BLaER1 (cell line): ENCODE data around the gene SLC12A3.

ENCODE experiments used
- H3K27ac ChIP-seq: shearing (Covaris generic); formaldehyde crosslinking; 2 replicates; pipeline ENCODE4 v1.8.1; 2022
- H3K27me3 ChIP-seq: shearing (Covaris generic); formaldehyde crosslinking; 2 replicates; pipeline ENCODE4 v1.8.1; 2022
- H3K36me3 ChIP-seq: shearing (Covaris generic); formaldehyde crosslinking; 2 replicates; pipeline ENCODE4 v1.8.1; 2022
- H3K4me1 ChIP-seq: shearing (Covaris generic); formaldehyde crosslinking; 2 replicates; pipeline ENCODE4 v1.8.1; 2022
- H3K4me2 ChIP-seq: shearing (Covaris generic); formaldehyde crosslinking; 2 replicates; pipeline ENCODE4 v1.8.1; 2022
- H3K4me3 ChIP-seq: shearing (Covaris generic); formaldehyde crosslinking; 2 replicates; pipeline ENCODE4 v1.8.1; 2022
- H3K9ac ChIP-seq: shearing (Covaris generic); formaldehyde crosslinking; 2 replicates; pipeline ENCODE4 v1.8.1; 2022
- H3K9me3 ChIP-seq: shearing (Covaris generic); formaldehyde crosslinking; 2 replicates; pipeline ENCODE4 v1.8.1; 2022
- H4K20me1 ChIP-seq: shearing (Covaris generic); formaldehyde crosslinking; 2 replicates; pipeline ENCODE4 v1.8.1; 2022
- Cebpa-rat ChIP-seq: shearing (Covaris generic); IDR thresholded peaks from 2 replicates; pipeline ENCODE4 v1.8.1; 2022

SLC12A3 gene

DNA sequence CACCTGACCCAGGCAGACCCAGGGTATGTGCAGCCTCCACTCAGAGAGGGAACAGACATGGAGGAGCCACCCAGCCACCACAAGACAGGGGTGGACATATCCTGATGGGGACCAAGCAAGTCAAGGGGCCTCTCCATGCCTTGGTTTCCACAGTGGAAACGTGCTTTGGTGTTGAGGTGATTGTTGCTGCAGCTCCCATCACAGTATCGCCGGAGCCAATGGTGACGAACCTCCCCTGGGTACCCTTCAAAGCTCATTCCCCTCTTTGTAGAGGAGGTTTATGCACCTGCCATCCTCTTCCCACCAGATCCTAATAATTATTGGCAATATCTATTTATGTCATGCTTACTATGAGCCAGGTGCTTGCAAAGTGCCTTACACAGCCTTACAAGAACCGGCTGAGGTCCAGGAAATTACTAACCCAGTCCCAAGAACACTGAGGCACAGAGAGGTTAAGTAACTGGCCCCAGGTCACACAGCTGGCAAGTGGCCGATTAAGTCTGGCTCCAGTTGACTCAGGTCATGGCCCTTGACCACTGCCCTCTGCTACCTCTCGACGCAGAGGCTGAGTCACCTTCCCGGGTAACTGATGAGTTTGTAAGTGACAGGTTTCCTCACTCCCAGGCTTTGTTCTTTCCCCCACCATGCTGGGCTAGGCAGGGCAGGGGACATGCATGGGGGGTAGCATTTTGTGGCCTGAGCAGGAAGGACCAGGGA is 20.6 kb downstream of the SLC12A3 start:
- Histone ChIP-seq H3K4me2 (no peak overlapping the region), H3K27me3 (no peaks in the 10 kb centered on the region), H3K9me3 (no peaks in the 10 kb centered on the region), H4K20me1 (no peaks in the 10 kb centered on the region), H3K27ac (no peak overlapping the region), H3K4me1 (peaks cover 22% of the 10 kb centered on the region), H3K9ac (no peak overlapping the region), H3K4me3 (no peak overlapping the region), H3K36me3 (no peaks in the 10 kb centered on the region)
- no peak for TF ChIP-seq Cebpa-rat

DNA sequence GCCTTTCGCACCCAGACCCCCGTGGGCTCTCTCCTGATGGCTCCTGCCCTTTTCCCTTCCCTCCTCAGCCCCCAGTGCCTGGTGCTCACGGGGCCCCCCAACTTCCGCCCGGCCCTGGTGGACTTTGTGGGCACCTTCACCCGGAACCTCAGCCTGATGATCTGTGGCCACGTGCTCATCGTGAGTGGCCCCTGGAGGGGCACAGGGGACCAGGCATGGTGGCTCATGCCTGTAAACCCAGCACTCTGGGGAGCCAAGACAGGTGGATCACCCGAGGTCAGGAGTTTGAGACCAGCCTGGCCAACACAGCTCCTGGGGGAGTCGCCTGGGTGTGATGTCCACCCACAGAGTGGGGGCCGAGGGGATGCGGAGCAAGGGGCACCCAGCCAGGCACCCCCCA is 21.3 kb downstream of the SLC12A3 start:
- H3K4me1 ChIP-seq, result peaks cover 22% of the 10 kb centered on the region
- no peak overlapping the region for H3K9ac ChIP-seq
- H3K4me3 ChIP-seq, result no peak overlapping the region
- H3K27ac ChIP-seq, result no peak overlapping the region
- H3K36me3 ChIP-seq, result no peaks in the 10 kb centered on the region
- H3K9me3 ChIP-seq, result no peaks in the 10 kb centered on the region
- no peaks in the 10 kb centered on the region for H3K27me3 ChIP-seq
- H3K4me2 ChIP-seq, result no peak overlapping the region
- TF ChIP-seq Cebpa-rat, result no peak
- no peaks in the 10 kb centered on the region for H4K20me1 ChIP-seq

DNA sequence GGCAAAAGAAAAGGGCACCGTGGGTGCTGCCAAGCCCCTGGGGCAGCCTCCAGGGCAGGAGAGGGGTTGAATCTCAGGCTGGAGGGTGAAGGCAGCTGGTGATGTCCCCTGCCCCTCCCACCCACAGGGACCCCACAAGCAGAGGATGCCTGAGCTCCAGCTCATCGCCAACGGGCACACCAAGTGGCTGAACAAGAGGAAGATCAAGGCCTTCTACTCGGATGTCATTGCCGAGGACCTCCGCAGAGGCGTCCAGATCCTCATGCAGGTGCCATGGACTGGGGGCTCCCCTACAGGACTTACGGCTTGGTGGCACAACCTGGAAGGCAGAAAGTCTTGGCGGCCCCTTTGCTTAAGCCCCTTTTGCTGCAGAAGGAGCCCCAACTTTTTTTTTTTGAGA is 21.8 kb downstream of the SLC12A3 start:
- no peak for TF ChIP-seq Cebpa-rat
- H4K20me1 ChIP-seq, result no peaks in the 10 kb centered on the region

DNA sequence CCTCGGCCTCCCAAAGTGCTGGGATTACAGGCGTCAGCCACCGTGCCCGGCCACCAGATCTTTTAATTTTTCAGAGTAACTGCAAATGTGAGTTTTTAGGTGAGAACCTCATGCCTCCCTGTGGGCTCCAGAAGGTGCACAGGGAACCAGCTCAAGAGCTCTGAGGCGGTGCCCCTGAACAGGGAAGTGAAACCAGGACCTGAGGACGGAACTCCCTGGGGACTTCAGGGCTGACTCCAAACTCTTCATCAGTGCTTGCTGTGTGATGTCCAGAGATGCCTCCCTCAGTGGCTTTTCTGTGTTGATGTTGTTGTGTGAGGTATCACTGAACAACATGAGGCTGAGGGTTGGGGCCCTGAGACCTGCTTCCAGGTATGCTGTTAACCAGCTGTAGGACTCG is 23.8 kb downstream of the SLC12A3 start:
- Histone ChIP-seq H3K9me3 (no peaks in the 10 kb centered on the region), H3K4me3 (no peak overlapping the region), H3K9ac (no peak overlapping the region), H3K27ac (no peak overlapping the region), H4K20me1 (no peaks in the 10 kb centered on the region), H3K36me3 (no peaks in the 10 kb centered on the region), H3K27me3 (no peaks in the 10 kb centered on the region), H3K4me1 (peaks cover 33% of the 10 kb centered on the region), H3K4me2 (peak overlapping the region; percentile 55)
- TF ChIP-seq Cebpa-rat, result no peak

More for the DNA sequence above, 21.8 kb downstream of the SLC12A3 start:
- Histone ChIP-seq H3K36me3 (no peaks in the 10 kb centered on the region), H3K27me3 (no peaks in the 10 kb centered on the region), H3K4me2 (no peak overlapping the region), H3K27ac (no peak overlapping the region), H3K4me1 (peaks cover 26% of the 10 kb centered on the region), H3K9ac (no peak overlapping the region), H3K4me3 (no peak overlapping the region), H3K9me3 (no peaks in the 10 kb centered on the region)

DNA sequence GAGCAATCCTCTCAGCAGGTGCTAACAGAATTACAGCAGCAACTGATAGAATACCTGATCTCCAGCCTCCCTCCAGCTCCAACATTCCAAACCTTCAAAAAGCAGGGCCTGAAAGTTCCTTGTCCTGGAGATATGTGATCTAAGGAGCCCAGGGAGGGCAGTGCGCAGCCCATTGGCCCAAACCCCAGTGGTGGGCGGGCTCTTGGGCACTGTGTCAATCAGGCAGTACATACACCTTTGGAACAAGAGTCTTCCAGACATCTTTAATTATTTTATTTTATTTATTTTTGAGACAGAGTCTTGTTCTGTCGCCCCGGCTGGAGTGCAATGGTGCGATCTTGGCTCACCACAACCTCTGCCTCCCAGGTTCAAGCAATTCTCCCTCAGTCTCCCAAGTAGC is 24.2 kb downstream of the SLC12A3 start:
- no peak for TF ChIP-seq Cebpa-rat
- no peak overlapping the region for H3K9ac ChIP-seq
- H3K36me3 ChIP-seq, result no peaks in the 10 kb centered on the region
- H4K20me1 ChIP-seq, result no peaks in the 10 kb centered on the region
- no peaks in the 10 kb centered on the region for H3K27me3 ChIP-seq
- no peaks in the 10 kb centered on the region for H3K9me3 ChIP-seq
- peaks cover 33% of the 10 kb centered on the region for H3K4me1 ChIP-seq
- H3K4me3 ChIP-seq, result no peak overlapping the region
- H3K4me2 ChIP-seq, result peak overlapping the region; percentile 55
- no peak overlapping the region for H3K27ac ChIP-seq

DNA sequence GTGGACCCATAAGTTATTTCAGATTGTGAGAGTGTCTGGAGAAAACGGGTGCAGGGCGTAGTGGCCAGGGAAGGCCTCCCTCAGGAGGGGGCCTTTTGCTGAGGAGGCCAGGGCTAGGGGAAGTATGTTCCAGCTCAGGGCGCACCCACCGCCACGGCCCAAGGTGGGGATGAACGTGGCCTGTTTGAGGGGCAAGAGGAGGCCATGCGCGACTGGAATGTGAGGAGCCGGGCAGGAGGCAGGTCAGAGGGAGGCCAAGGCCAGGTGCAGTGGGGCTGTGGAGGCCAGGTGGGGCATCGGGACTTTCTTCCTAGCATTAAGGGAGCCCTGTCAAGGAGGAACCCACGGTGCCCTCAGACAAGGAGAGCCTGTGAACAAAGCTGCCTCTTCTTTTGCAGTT is 26.7 kb downstream of the SLC12A3 start:
- peaks cover 33% of the 10 kb centered on the region for H3K4me1 ChIP-seq
- no peaks in the 10 kb centered on the region for H3K27me3 ChIP-seq
- H3K36me3 ChIP-seq, result no peaks in the 10 kb centered on the region
- no peak overlapping the region for H3K27ac ChIP-seq
- H3K9me3 ChIP-seq, result no peaks in the 10 kb centered on the region
- H3K9ac ChIP-seq, result no peak overlapping the region; the same call in 1 of the 2 replicates
- H3K4me2 ChIP-seq, result peak overlapping the region; percentile 16
- H4K20me1 ChIP-seq, result no peaks in the 10 kb centered on the region
- no peak for TF ChIP-seq Cebpa-rat
- no peak overlapping the region for H3K4me3 ChIP-seq

DNA sequence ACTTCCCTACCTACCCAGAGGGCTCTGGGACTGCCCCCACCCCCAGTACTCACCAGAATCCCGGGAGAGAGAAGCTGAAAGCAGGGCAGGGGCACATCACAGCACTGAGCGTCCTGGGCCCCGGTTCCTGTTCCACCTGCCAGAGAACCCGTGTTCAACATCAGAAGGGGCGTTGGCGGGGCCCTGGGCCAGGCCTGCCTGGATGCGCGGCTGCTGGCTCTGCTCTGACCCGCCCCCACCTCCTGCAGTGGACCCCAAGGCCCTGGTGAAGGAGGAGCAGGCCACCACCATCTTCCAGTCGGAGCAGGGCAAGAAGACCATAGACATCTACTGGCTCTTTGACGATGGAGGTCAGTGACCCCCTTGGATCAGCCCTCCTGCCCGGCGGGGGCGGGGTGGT is 27.7 kb downstream of the SLC12A3 start:
- Histone ChIP-seq H3K27ac (no peak overlapping the region), H3K27me3 (no peaks in the 10 kb centered on the region), H3K4me1 (peaks cover 33% of the 10 kb centered on the region), H3K9me3 (no peaks in the 10 kb centered on the region), H3K4me3 (no peak overlapping the region), H4K20me1 (no peaks in the 10 kb centered on the region), H3K36me3 (no peaks in the 10 kb centered on the region), H3K4me2 (no peak overlapping the region), H3K9ac (no peak overlapping the region)
- TF ChIP-seq Cebpa-rat, result no peak

DNA sequence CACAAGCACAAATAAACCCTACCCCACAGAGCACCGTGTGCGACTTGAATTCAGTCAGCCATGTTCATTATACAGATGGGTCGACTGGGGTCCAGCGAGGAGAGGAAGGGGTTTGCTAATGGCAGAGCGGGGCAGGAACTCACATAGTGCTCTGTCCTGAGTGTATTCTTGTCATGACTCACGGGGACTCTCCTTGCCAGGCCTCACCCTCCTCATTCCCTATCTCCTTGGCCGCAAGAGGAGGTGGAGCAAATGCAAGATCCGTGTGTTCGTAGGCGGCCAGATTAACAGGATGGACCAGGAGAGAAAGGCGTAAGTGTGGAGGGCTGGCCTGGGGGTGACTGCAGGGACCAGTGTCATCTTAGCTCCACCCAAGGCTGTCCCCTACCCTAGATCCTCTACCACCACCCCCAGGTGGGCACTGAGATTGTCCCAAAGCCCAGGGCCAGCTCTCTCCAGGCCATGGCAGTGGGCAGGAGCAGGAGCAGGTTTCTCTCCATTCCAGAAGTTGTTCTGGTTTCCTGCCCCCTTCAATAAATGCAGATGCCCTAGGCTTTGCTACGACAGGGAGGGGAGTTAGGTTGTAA is 29.4 kb downstream of the SLC12A3 start:
- Histone ChIP-seq H3K4me2 (no peak overlapping the region), H3K27ac (no peak overlapping the region), H3K9ac (no peak overlapping the region), H3K9me3 (no peaks in the 10 kb centered on the region), H3K27me3 (no peaks in the 10 kb centered on the region), H3K4me1 (peaks cover 32% of the 10 kb centered on the region), H4K20me1 (no peaks in the 10 kb centered on the region), H3K4me3 (no peak overlapping the region), H3K36me3 (no peaks in the 10 kb centered on the region)
- TF ChIP-seq Cebpa-rat, result no peak

DNA sequence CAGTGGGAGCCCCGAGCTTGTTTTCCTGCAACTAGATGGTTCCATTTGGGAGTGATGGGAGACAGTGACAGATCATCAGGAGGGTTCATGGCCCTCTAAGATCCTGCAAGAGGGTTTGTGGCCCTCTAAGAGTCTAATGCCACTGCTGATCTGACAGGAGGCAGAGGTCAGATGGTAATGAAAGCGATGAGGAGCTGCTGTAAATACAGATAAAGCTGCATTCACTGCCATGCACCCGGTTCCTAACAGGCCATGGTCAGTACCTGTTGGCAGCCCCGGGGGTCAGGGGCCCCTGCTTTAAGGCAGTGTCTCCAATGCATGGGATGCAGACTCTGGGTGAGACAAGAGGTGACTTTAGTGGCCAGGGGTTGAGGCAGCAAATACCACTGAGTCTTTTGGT is 30.8 kb downstream of the SLC12A3 start:
- no peak for TF ChIP-seq Cebpa-rat
- Histone ChIP-seq H3K4me3 (no peak overlapping the region), H3K9me3 (no peaks in the 10 kb centered on the region), H3K4me1 (peaks cover 35% of the 10 kb centered on the region), H3K9ac (no peak overlapping the region), H4K20me1 (no peaks in the 10 kb centered on the region), H3K27ac (no peak overlapping the region), H3K4me2 (no peak overlapping the region), H3K36me3 (no peaks in the 10 kb centered on the region), H3K27me3 (no peaks in the 10 kb centered on the region)

DNA sequence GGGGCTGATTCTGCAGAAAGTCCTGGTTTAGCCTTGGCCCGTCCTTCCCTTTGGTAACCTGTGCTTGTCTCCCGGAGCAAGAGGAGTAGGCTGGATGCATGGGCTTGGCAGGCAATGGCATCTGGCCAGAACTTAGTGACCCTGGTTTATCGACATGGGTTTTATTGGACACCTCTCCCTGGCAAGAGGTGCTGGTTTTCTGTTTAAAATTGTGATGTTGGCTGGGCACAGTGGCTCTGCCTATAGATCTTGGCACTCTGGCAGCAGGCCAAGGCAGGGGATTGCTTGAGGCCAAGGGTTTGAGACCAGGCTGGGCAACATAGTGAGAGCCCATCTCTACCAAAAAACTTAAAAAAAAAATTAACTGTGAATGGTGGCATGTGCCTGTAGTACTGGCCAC is 31.2 kb downstream of the SLC12A3 start:
- Histone ChIP-seq H3K9ac (no peak overlapping the region), H3K4me1 (peaks cover 35% of the 10 kb centered on the region), H3K4me2 (no peak overlapping the region), H3K9me3 (no peaks in the 10 kb centered on the region), H3K27me3 (no peaks in the 10 kb centered on the region), H3K4me3 (no peak overlapping the region), H3K36me3 (no peaks in the 10 kb centered on the region), H3K27ac (no peak overlapping the region), H4K20me1 (no peaks in the 10 kb centered on the region)
- TF ChIP-seq Cebpa-rat, result no peak
